GM10266 (cell line): ENCODE results near the gene LGR6.
A peak's percentile ranks its signal among the peaks of the same experiment; 100 is the strongest.

Experiments used
- DNase-seq: peaks from one replicate; pipeline ENCODE4 v3.0.0; 2012; ENCODE audit errors: extremely low spot score
- TF ChIP-seq, protein P1 (sequence below): IDR thresholded peaks from 2 replicates; pipeline ENCODE4 v1.5.1; 2012; ENCODE audit warnings: mild to moderate bottlenecking, low read depth; ENCODE audit not compliant: control insufficient read depth, insufficient read depth; ENCODE audit errors: missing control alignments

Gene LGR6

DNA sequence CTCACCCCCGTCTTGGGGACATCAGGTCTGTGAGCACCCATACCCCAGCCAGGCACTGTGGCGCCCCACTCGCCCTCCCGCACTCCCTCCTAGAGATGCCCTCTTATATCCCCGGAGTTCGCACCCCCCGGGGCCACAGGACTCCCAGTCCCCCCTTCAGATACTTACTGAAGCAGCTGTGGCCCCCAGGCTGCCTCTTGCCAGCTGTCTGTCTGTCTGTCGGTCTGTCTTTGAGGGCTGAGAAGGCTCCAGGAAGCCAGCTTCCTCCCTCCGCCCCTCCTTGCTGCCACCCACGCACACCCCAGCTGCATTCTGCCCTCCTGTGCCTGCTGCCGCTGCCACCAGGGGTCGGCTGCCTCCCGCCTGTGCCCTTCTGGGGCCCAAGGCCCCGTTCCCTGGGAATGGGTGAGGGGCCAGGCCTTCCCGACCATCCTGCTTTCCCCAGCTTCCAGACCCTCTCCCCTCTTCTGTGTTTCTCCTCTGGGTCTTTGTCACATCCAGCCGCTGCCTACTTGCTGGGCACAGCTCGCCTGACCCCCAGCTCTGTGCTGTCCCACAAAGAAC is 33.1 kb upstream of the LGR6 start, which contains the start of gene PTPN7:
Gene PTPN7, minus strand, starts transcription at position 226 of the 564 bp plus-strand sequence. CDS start 1,200 bp downstream, outside the sequence.
- TF ChIP-seq, protein P1, sequence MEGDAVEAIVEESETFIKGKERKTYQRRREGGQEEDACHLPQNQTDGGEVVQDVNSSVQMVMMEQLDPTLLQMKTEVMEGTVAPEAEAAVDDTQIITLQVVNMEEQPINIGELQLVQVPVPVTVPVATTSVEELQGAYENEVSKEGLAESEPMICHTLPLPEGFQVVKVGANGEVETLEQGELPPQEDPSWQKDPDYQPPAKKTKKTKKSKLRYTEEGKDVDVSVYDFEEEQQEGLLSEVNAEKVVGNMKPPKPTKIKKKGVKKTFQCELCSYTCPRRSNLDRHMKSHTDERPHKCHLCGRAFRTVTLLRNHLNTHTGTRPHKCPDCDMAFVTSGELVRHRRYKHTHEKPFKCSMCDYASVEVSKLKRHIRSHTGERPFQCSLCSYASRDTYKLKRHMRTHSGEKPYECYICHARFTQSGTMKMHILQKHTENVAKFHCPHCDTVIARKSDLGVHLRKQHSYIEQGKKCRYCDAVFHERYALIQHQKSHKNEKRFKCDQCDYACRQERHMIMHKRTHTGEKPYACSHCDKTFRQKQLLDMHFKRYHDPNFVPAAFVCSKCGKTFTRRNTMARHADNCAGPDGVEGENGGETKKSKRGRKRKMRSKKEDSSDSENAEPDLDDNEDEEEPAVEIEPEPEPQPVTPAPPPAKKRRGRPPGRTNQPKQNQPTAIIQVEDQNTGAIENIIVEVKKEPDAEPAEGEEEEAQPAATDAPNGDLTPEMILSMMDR: peak; percentile 79
- DNase-seq: peak; percentile 67

DNA sequence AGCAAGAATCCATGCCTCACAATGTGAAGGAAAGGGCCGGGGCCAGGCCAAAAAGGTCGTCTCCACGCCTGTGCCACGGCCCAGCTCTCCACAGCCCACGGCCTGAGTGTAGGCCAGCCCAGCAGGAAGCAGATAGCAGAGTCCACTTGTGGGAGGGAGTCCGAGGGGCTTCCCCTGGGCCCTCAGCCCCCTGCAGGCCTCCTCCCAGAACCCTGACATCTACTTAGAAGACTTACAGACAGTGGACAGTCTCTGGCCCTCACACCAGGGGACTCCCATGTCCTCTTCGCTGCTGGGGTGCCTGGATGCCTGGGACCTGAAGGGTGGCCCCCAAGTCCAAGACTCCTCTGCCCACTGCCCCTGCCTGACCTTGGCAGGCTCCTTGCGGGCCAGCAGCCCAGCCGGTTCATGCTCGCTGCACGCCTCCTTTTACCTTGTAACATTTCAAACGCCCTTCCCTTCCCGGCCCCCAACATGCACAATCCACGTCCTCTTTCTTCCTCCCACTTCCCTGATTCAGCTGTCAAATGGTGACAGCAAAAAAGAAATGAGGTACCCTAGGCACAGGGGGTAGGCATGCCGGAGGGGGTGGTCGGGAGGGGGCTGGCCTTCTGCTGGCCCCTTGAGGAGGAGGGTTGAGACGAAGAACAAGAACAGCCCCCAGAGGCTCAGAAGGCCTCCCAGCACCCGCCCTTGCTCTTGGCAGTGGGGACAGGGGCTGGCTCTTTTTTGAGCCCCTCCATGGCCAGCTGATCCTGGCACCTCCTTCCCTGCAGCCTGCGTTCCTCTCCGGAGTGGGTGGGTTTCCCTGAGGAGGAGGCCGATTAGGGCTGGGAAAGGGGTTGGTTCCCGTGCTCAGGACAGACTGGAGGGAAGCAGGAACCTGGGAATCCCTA is 32.2 kb upstream of the LGR6 start:
- TF ChIP-seq, protein P1: no peak
- DNase-seq: no peak

DNA sequence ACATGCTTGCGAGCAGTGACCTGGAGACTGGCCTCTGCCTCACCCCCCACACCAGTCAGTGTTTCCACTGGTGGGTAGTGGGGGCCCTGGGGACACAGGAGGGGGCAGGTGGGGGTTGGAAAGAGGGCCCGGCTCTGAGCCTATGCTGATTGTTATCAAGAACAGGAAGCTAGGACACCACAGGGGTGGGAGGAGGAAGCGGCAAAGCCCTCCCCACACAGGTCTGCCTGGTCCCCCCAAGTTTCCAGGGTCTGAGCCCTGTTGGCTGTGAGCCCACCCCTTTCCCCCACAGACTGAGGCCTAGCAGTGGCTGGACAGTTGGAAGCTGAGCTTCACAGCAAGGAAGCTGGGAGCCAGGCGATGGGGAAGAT is 31.6 kb upstream of the LGR6 start:
- DNase-seq: peak; percentile 53
- TF ChIP-seq, protein P1: no peak

DNA sequence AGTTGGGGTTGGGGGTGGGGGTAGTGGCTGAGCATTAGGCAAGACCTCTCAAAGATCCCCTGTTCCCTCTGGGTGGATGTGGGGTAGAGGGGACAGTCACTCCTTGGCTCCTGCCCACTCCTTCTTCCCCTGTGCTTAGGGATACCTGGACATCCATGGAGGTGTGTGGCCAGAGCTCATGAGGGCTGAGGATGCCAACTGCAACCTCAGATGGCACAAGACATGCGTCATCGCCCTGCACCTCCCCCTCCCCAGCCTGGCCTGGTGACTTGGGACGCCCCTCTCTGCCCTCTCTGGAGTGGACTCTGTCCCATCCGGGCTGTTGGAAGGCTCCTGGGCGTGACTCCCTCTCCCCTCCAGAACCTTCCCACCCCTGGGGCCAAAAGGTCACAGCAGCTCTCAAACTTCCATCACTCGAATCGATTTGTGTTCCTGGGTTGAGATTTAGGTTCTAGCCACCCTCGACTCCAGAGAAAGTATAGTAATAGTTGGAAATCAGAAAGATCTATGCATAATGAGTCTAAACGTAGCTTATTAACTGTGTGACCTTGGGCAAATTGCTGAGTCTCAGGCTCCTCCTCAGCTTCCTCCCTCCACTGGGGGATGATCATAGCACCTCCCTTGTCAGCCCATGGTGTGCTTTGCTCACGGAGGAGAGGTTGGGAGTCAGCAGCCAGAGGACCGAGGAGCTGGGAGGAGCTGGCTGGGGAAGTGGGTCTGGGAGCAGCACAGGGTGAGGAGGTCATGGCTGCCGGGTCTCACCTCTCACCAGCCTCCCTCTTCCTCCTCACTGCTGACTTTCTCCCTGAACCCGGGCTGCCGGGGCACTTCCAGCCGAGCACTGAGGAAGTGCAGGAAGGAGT is 30.9 kb upstream of the LGR6 start:
- TF ChIP-seq, protein P1: no peak
- DNase-seq: no peak

DNA sequence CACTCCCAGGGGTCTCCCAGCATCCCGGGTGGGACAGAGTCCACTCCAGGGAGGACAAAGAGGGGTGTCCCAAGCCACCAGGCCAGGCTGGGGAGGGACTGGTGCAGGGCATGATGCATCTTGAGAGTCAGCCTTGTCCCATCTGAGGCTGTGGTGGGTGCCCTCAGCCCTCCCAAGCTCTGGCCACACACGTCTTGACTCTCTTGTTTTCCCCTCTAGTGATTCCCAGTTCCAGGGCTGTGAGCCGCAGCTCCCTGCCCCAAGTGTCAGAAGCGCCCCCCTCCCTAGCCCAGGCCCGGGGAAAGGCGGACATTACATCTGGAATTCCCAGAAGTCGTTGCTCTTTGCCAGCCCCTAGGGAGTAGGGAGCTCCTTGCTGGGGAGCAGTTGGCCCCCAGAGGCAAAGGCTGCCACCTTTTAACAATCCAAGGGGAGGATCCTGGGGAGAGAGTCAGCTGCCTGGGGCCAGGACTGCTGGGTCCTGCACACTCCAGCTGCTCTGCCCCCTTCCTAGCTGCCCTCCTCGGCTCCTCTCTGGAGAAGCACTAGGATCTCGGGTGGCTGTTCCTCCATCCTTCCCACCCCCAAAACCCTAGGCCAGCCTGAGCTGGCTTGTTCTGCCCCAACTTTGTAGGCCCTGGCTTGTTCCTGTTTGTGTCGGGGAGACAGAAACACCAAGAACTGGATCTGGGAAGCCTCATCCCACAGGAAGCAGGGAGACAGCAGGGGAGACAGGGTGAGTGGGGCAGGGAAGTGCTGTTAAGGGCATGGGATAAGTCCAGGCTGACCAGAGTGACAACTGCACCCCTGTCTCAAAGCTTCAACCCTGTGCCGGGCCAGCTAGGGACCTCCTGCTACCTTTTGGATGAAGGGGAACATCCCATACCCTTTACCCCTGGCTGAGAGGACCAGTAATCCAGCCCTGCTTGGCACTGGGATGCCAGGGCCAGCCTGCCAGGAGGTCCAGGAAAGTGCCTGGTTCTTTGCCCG is 30.0 kb upstream of the LGR6 start:
- TF ChIP-seq, protein P1: no peak
- no peak for DNase-seq

DNA sequence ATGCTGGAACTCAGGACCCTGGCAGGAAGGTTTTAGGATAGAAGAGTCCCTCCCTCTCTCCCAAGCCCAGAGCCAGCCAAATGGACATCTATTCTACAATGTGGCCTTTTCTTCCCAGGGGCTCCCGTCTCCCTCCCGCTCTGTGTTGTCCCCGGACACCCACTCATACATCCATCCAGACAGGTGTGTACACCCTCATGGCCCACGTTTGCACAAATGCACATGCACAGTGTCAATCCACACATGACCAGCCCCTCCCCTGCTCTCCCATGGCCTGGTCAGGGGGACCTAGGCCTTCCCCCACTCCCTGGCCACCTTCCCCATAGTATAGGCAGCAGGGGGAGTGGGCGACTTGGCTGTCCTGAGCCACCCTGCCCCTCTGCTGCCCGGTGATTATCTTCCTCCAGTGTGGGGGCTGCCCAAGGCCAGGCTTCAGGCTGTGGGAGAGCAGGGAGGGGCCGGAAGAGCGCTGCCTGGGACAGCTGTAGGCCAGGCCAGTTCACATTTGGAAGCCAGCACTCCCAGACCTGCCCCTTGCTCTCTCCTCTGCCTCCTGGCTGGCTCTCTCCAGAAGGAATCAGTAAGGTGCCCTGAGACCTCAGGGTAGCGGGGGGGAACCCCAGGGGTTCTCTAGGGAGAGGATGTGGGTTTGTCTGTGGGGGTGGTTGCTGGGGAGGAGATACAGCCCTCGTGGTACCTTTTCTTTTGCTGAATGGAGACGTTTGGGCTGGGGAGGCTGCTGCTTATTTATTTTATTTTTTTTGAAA is 29.1 kb upstream of the LGR6 start:
- TF ChIP-seq, protein P1: no peak
- DNase-seq: peak; percentile 84
